CD4-positive, alpha-beta T cell treated with Interleukin-10 for 1 hour (primary cell): ENCODE data around the gene SPRR2B.
"Not testable (repeated sequence)": the region's sequence is repeated elsewhere in the genome, so short reads cannot be mapped to it uniquely, and the experiment has no call there.

Source experiments
- DNase-seq: peaks from one replicate; pipeline ENCODE4 v3.0.0-alpha.2; 2020

Gene SPRR2B

GRCh38 chr1:153032677-153033308 lies 38.6 kb downstream of the SPRR2B start:
- DNase-seq = no peak

- no peak for DNase-seq
Measured at GRCh38 chr1:153032073-153032472, 39.3 kb downstream of the SPRR2B start.

GRCh38 chr1:153030895-153031294 lies 40.5 kb downstream of the SPRR2B start, which contains the start of gene SPRR1B:
SPRR1B (plus strand) TSS chr1:153031203; CDS start chr1:153032346, 1,143 bp downstream.
- DNase-seq = no peak

- no peak for DNase-seq
Measured at GRCh38 chr1:153028766-153029165, 42.6 kb downstream of the SPRR2B start.

- no peak for DNase-seq
Measured at GRCh38 chr1:153025797-153026196, 45.6 kb downstream of the SPRR2B start.

- no peak for DNase-seq
Measured at GRCh38 chr1:153024413-153024812, 47.0 kb downstream of the SPRR2B start.

GRCh38 chr1:153023109-153023508 lies 48.3 kb downstream of the SPRR2B start:
- no peak for DNase-seq

- not testable (repeated sequence) for DNase-seq
Measured at GRCh38 chr1:153022340-153022739, 49.1 kb downstream of the SPRR2B start.

GRCh38 chr1:153021829-153022228 lies 49.6 kb downstream of the SPRR2B start:
- DNase-seq = not testable (repeated sequence)
